Progenitor cell of endocrine pancreas (in vitro differentiated cells): Measurements from ENCODE around the gene NFIB. TPM values are rescaled to one million over a fixed set of nuclear protein-coding genes. Genes with fewer than 3 reads are reported as not detected.

ENCODE experiments used
- DNase-seq: peaks from one replicate; pipeline ENCODE4 v3.0.0; 2021; ENCODE audit warnings: low spot score; ENCODE audit not compliant: unreplicated experiment
- H3K27ac Mint-ChIP-seq: 2 replicates; pipeline ENCODE4 v1.8.0; 2021; ENCODE audit warnings: mild to moderate bottlenecking, moderate library complexity, mixed read lengths
- H3K27me3 Mint-ChIP-seq: 2 replicates; pipeline ENCODE4 v1.8.0; 2021; ENCODE audit warnings: mixed read lengths
- H3K36me3 Mint-ChIP-seq: 2 replicates; pipeline ENCODE4 v1.8.0; 2022; ENCODE audit warnings: mixed read lengths; ENCODE audit not compliant: insufficient read depth
- H3K4me1 Mint-ChIP-seq: 2 replicates; pipeline ENCODE4 v1.8.0; 2021; ENCODE audit warnings: low read depth, mixed read lengths
- H3K4me3 Mint-ChIP-seq: 2 replicates; pipeline ENCODE4 v1.8.0; 2021; ENCODE audit warnings: low read depth, mild to moderate bottlenecking, moderate library complexity, mixed read lengths
- H3K9me3 Mint-ChIP-seq: 2 replicates; pipeline ENCODE4 v1.8.0; 2021; ENCODE audit warnings: low read depth, mixed read lengths
- CTCF ChIP-seq: fragments of 200-600 bp; sonication (generic); IDR thresholded peaks from one replicate; pipeline ENCODE4 v1.5.0; 2021; ENCODE audit warnings: antibody characterized with exemption, mild to moderate bottlenecking; ENCODE audit not compliant: unreplicated experiment
- total RNA-seq: library from RNA; stranded (reverse); gene quantifications from 2 replicates; pipeline ENCODE4 v1.2.1, GENCODE V29; 2021

NFIB gene
- total RNA-seq, 1 donor from 2014 or later = 15.5 TPM

- Mint-ChIP-seq H3K27ac (peak overlapping the region; percentile 1), H3K4me1 (peaks cover 31% of the 10 kb centered on the region), H3K4me3 (no peak overlapping the region), H3K9me3 (no peaks in the 10 kb centered on the region), H3K36me3 (no peaks in the 10 kb centered on the region), H3K27me3 (no peaks in the 10 kb centered on the region)
- no peak for DNase-seq
- TF ChIP-seq CTCF = no peak
These were observed 75.9 kb downstream of the NFIB start for GRCh38 chr9:14238079-14238478.

- peaks cover 19% of the 10 kb centered on the region for H3K4me1 Mint-ChIP-seq
- no peak overlapping the region for H3K27ac Mint-ChIP-seq
- no peak for TF ChIP-seq CTCF
- H3K27me3 Mint-ChIP-seq = no peaks in the 10 kb centered on the region
- H3K36me3 Mint-ChIP-seq = no peaks in the 10 kb centered on the region
- no peak overlapping the region for H3K4me3 Mint-ChIP-seq
- no peaks in the 10 kb centered on the region for H3K9me3 Mint-ChIP-seq
- no peak for DNase-seq
These were observed 77.3 kb downstream of the NFIB start for GRCh38 chr9:14236591-14236990.

DNA sequence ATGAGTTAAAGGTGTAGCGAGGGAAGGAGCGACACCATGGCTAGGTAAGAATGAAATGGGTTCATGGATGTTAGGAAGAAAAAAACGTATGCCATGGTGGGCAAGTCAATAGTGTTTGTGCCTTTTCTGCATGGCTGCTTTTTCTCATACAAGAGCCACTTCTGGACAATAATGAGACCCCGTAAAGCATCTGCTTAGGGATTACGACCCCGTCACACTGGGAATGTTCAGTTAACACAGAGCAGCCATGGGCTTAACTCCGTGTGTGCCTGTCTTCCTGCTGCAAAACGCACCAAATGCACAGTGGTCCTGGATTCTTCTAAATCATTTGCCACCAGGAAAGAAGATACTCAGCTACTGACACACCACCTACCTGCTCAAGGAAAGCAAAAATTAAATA, 81.8 kb downstream of the NFIB start:
- no peak for TF ChIP-seq CTCF
- H3K27ac Mint-ChIP-seq = no peak overlapping the region
- H3K27me3 Mint-ChIP-seq = no peaks in the 10 kb centered on the region

GRCh38 chr9:14231196-14231990, 82.5 kb downstream of the NFIB start:
- Mint-ChIP-seq H3K4me3 (no peak overlapping the region), H3K27ac (no peak overlapping the region), H3K9me3 (no peaks in the 10 kb centered on the region), H3K27me3 (no peaks in the 10 kb centered on the region), H3K4me1 (peaks cover 11% of the 10 kb centered on the region), H3K36me3 (no peaks in the 10 kb centered on the region)
- no peak for TF ChIP-seq CTCF
- DNase-seq = no peak

More for the DNA sequence above, 81.8 kb downstream of the NFIB start:
- H3K9me3 Mint-ChIP-seq = no peaks in the 10 kb centered on the region
- peaks cover 11% of the 10 kb centered on the region for H3K4me1 Mint-ChIP-seq
- no peak for DNase-seq
- H3K4me3 Mint-ChIP-seq = no peak overlapping the region
- H3K36me3 Mint-ChIP-seq = no peaks in the 10 kb centered on the region

DNA sequence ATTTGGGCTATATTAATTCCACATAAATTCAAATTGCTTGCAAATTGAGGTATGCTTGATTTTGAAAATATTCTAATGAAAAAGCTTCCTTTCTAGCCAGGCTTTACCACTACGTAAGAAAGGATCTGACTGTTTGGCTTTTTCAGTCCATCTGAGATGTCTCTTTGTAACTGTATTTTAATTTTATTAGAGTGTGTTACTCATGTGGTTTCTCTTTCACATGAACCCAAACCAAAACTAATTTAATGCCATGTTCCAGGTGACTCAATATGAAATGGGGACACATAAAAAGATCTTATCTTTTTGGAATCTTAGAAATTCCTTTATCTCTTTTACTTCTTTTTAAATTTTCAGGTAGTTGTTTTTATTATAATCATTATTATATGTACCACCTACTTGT, 85.3 kb downstream of the NFIB start:
- Mint-ChIP-seq H3K4me3 (no peak overlapping the region), H3K27me3 (no peaks in the 10 kb centered on the region), H3K9me3 (no peaks in the 10 kb centered on the region), H3K4me1 (no peaks in the 10 kb centered on the region), H3K27ac (no peak overlapping the region), H3K36me3 (peaks cover 1% of the 10 kb centered on the region)
- no peak for DNase-seq
- TF ChIP-seq CTCF = no peak
